Activated CD4-positive, alpha-beta memory T cell treated with anti-CD3 and anti-CD28 coated beads for 36 hours (primary cell): Measurements from ENCODE around the gene CAPS2. TPM values are rescaled to one million over a fixed set of nuclear protein-coding genes. Genes with fewer than 3 reads are reported as not detected.

Experiments
- CTCF ChIA-PET: fragments of 350-600 bp; sonication (Branson Sonifier 250); formaldehyde crosslinking; loops from one replicate; lab custom pipeline; 2021; ENCODE audit warnings: antibody characterized with exemption, inconsistent platforms; lab: Charles Lee
- POLR2A ChIA-PET: fragments of 350-600 bp; sonication (Branson Sonifier 250); formaldehyde crosslinking; loops from one replicate; lab custom pipeline; 2021; ENCODE audit warnings: antibody characterized with exemption; lab: Charles Lee
- DNase-seq: peaks from one replicate; pipeline ENCODE4 v3.0.0-alpha.2; 2020
- H3K27ac Mint-ChIP-seq: one replicate; pipeline ENCODE4 v1.8.0; 2021; ENCODE audit warnings: mixed read lengths
- H3K27me3 Mint-ChIP-seq: one replicate; pipeline ENCODE4 v1.8.0; 2021; ENCODE audit warnings: mixed read lengths
- H3K36me3 Mint-ChIP-seq: one replicate; pipeline ENCODE4 v1.8.0; 2021; ENCODE audit warnings: mixed read lengths
- H3K4me1 Mint-ChIP-seq: one replicate; pipeline ENCODE4 v1.8.0; 2021; ENCODE audit warnings: low read depth, mixed read lengths
- H3K4me3 Mint-ChIP-seq: one replicate; pipeline ENCODE4 v1.8.0; 2021; ENCODE audit warnings: mild to moderate bottlenecking, mixed read lengths
- H3K9me3 Mint-ChIP-seq: one replicate; pipeline ENCODE4 v1.8.0; 2021; ENCODE audit warnings: mixed read lengths
- intact Hi-C: fragments of 100-400 bp; cut with micrococcal nuclease; formaldehyde crosslinking; loops from one replicate; pipeline ENCODE4 v1.15.1; 2023
- total RNA-seq, 2 experiments: library from RNA; stranded (reverse); gene quantifications; one replicate each; pipeline ENCODE4 v1.2.3, GENCODE V29; 2021

The CAPS2 gene
- total RNA-seq, 2 experiments from 2014 or later = 2.1 to 2.7 TPM

GRCh38 chr12:75341873-75342272 lies 11.7 kb upstream of the CAPS2 start:
- intact Hi-C loops = no loop called here
- H3K4me1 Mint-ChIP-seq = peaks cover 12% of the 10 kb centered on the region
- H3K9me3 Mint-ChIP-seq = peaks cover 2% of the 10 kb centered on the region
- H3K27ac Mint-ChIP-seq = no peak overlapping the region
- no peak for DNase-seq
- H3K36me3 Mint-ChIP-seq = peaks cover 3% of the 10 kb centered on the region
- POLR2A ChIA-PET = no interaction called here
- CTCF ChIA-PET = interaction anchor here (1.3 kb wide), 1 partner anchor 7 kb away, joined by 5 read pairs; the partner anchor contains the start of gene GLIPR1L1
- peaks cover 12% of the 10 kb centered on the region for H3K27me3 Mint-ChIP-seq
- no peak overlapping the region for H3K4me3 Mint-ChIP-seq

GRCh38 chr12:75337905-75338304 lies 7.8 kb upstream of the CAPS2 start:
- POLR2A ChIA-PET = no interaction called here
- peaks cover 13% of the 10 kb centered on the region for H3K4me1 Mint-ChIP-seq
- CTCF ChIA-PET = interaction anchor here (1.0 kb wide), 1 partner anchor 189 kb away, joined by 3 read pairs; no protein-coding TSS in a partner anchor
- peaks cover 3% of the 10 kb centered on the region for H3K36me3 Mint-ChIP-seq
- no peak for DNase-seq
- peaks cover 2% of the 10 kb centered on the region for H3K9me3 Mint-ChIP-seq
- no peak overlapping the region for H3K27ac Mint-ChIP-seq
- peaks cover 18% of the 10 kb centered on the region for H3K27me3 Mint-ChIP-seq
- intact Hi-C loops = loop anchor here (10.0 kb wide), 1 partner anchor 1007 kb away; the partner anchor contains the start of gene BBS10
- no peak overlapping the region for H3K4me3 Mint-ChIP-seq

- peaks cover 22% of the 10 kb centered on the region for H3K4me1 Mint-ChIP-seq
- CTCF ChIA-PET = interaction anchor here (0.6 to 5.7 kb wide), 17 partner anchors 8 to 697 kb away, joined by 3 to 43 read pairs (median 5); partner anchors contain the start of genes GLIPR1, GLIPR1L2 and PHLDA1
- H3K27ac Mint-ChIP-seq = no peak within 1 kb of the TSS
- H3K27me3 Mint-ChIP-seq = peaks cover 16% of the 10 kb centered on the region
- H3K4me3 Mint-ChIP-seq = peak within 1 kb of the TSS; percentile 59
- peaks cover 2% of the 10 kb centered on the region for H3K9me3 Mint-ChIP-seq
- peaks cover 3% of the 10 kb centered on the region for H3K36me3 Mint-ChIP-seq
- POLR2A ChIA-PET = no interaction called here
- intact Hi-C loops = loop anchor here (1.0 to 10.0 kb wide), 6 partner anchors 57 to 1010 kb away; partner anchors contain the start of genes BBS10, GLIPR1L2 and KRR1
- peak; percentile 88 for DNase-seq
Measured at GRCh38 chr12:75334384-75335030, 4.4 kb upstream of the CAPS2 start, which contains the start of gene GLIPR1L1. TSS of gene GLIPR1L1 (plus strand) at chr12:75334670. CDS start at chr12:75334729, 59 bp downstream.

- Mint-ChIP-seq H3K27ac (no peak overlapping the region), H3K4me3 (no peak overlapping the region), H3K9me3 (no peaks in the 10 kb centered on the region), H3K27me3 (peaks cover 12% of the 10 kb centered on the region), H3K4me1 (peaks cover 9% of the 10 kb centered on the region), H3K36me3 (no peaks in the 10 kb centered on the region)
- POLR2A ChIA-PET = no interaction called here
- DNase-seq = no peak
- intact Hi-C loops = no loop called here
- CTCF ChIA-PET = interaction anchor here (0.5 to 0.9 kb wide), 2 partner anchors 71 to 219 kb away, joined by 3 read pairs; no protein-coding TSS in a partner anchor
Measured at GRCh38 chr12:75327642-75328041, 2.5 kb downstream of the CAPS2 start.

GRCh38 chr12:75323663-75324062 lies 6.5 kb downstream of the CAPS2 start:
- no peak overlapping the region for H3K27ac Mint-ChIP-seq
- POLR2A ChIA-PET = no interaction called here
- CTCF ChIA-PET = interaction anchor here (1.7 kb wide), 1 partner anchor 9 kb away, joined by 6 read pairs; no protein-coding TSS in a partner anchor
- no peak for DNase-seq
- H3K36me3 Mint-ChIP-seq = no peaks in the 10 kb centered on the region
- intact Hi-C loops = no loop called here
- H3K4me3 Mint-ChIP-seq = no peak overlapping the region
- H3K9me3 Mint-ChIP-seq = no peaks in the 10 kb centered on the region
- peaks cover 6% of the 10 kb centered on the region for H3K27me3 Mint-ChIP-seq
- no peaks in the 10 kb centered on the region for H3K4me1 Mint-ChIP-seq

- Mint-ChIP-seq H3K4me3 (no peak overlapping the region), H3K9me3 (no peaks in the 10 kb centered on the region), H3K27me3 (peaks cover 4% of the 10 kb centered on the region), H3K4me1 (no peaks in the 10 kb centered on the region), H3K36me3 (no peaks in the 10 kb centered on the region), H3K27ac (no peak overlapping the region)
- ChIA-PET CTCF (interaction anchor here (1.7 kb wide), 1 partner anchor 10 kb away, joined by 6 read pairs; no protein-coding TSS in a partner anchor), POLR2A (interaction anchor here (0.7 kb wide), 1 partner anchor 9 kb away, joined by 3 read pairs; no protein-coding TSS in a partner anchor)
- no peak for DNase-seq
- intact Hi-C loops = no loop called here
Measured at GRCh38 chr12:75322464-75322863, 7.7 kb downstream of the CAPS2 start.

GRCh38 chr12:75317784-75318183 lies 12.3 kb downstream of the CAPS2 start:
- no peaks in the 10 kb centered on the region for H3K9me3 Mint-ChIP-seq
- peaks cover 2% of the 10 kb centered on the region for H3K27me3 Mint-ChIP-seq
- H3K36me3 Mint-ChIP-seq = no peaks in the 10 kb centered on the region
- H3K4me1 Mint-ChIP-seq = no peaks in the 10 kb centered on the region
- no peak overlapping the region for H3K27ac Mint-ChIP-seq
- ChIA-PET POLR2A (no interaction called here), CTCF (no interaction called here)
- intact Hi-C loops = no loop called here
- no peak for DNase-seq
- no peak overlapping the region for H3K4me3 Mint-ChIP-seq

GRCh38 chr12:75315518-75315917 lies 14.6 kb downstream of the CAPS2 start:
- H3K36me3 Mint-ChIP-seq = no peaks in the 10 kb centered on the region
- peaks cover 2% of the 10 kb centered on the region for H3K27me3 Mint-ChIP-seq
- CTCF ChIA-PET = no interaction called here
- H3K4me1 Mint-ChIP-seq = no peaks in the 10 kb centered on the region
- H3K9me3 Mint-ChIP-seq = no peaks in the 10 kb centered on the region
- H3K4me3 Mint-ChIP-seq = no peak overlapping the region
- intact Hi-C loops = no loop called here
- DNase-seq = no peak
- no peak overlapping the region for H3K27ac Mint-ChIP-seq
- POLR2A ChIA-PET = no interaction called here

- CTCF ChIA-PET = no interaction called here
- H3K27me3 Mint-ChIP-seq = no peaks in the 10 kb centered on the region
- no peaks in the 10 kb centered on the region for H3K36me3 Mint-ChIP-seq
- no peak overlapping the region for H3K27ac Mint-ChIP-seq
- intact Hi-C loops = no loop called here
- POLR2A ChIA-PET = no interaction called here
- DNase-seq = no peak
- no peak overlapping the region for H3K4me3 Mint-ChIP-seq
- H3K4me1 Mint-ChIP-seq = no peaks in the 10 kb centered on the region
- no peaks in the 10 kb centered on the region for H3K9me3 Mint-ChIP-seq
Measured at GRCh38 chr12:75311369-75311768, 18.8 kb downstream of the CAPS2 start.

GRCh38 chr12:75308279-75308678 lies 21.8 kb downstream of the CAPS2 start:
- Mint-ChIP-seq H3K36me3 (no peaks in the 10 kb centered on the region), H3K9me3 (no peaks in the 10 kb centered on the region), H3K4me3 (no peak overlapping the region), H3K27me3 (no peaks in the 10 kb centered on the region), H3K4me1 (no peaks in the 10 kb centered on the region), H3K27ac (no peak overlapping the region)
- DNase-seq = no peak
- ChIA-PET CTCF (no interaction called here), POLR2A (no interaction called here)
- intact Hi-C loops = no loop called here

- no peaks in the 10 kb centered on the region for H3K4me1 Mint-ChIP-seq
- H3K36me3 Mint-ChIP-seq = no peaks in the 10 kb centered on the region
- CTCF ChIA-PET = interaction anchor here (0.6 kb wide), 1 partner anchor 76 kb away, joined by 4 read pairs; no protein-coding TSS in a partner anchor
- no peak overlapping the region for H3K27ac Mint-ChIP-seq
- no peaks in the 10 kb centered on the region for H3K9me3 Mint-ChIP-seq
- POLR2A ChIA-PET = no interaction called here
- H3K27me3 Mint-ChIP-seq = no peaks in the 10 kb centered on the region
- DNase-seq = no peak
- H3K4me3 Mint-ChIP-seq = no peak overlapping the region
- intact Hi-C loops = no loop called here
Measured at GRCh38 chr12:75305412-75306332, 24.5 kb downstream of the CAPS2 start.

- H3K9me3 Mint-ChIP-seq = no peaks in the 10 kb centered on the region
- no peaks in the 10 kb centered on the region for H3K27me3 Mint-ChIP-seq
- ChIA-PET POLR2A (no interaction called here), CTCF (no interaction called here)
- DNase-seq = no peak
- no peaks in the 10 kb centered on the region for H3K4me1 Mint-ChIP-seq
- no peak overlapping the region for H3K4me3 Mint-ChIP-seq
- intact Hi-C loops = no loop called here
- H3K36me3 Mint-ChIP-seq = no peaks in the 10 kb centered on the region
- no peak overlapping the region for H3K27ac Mint-ChIP-seq
Measured at GRCh38 chr12:75302781-75303180, 27.3 kb downstream of the CAPS2 start.
